ENCODE measurements around the gene ZBTB20.

Gene ZBTB20

DNA sequence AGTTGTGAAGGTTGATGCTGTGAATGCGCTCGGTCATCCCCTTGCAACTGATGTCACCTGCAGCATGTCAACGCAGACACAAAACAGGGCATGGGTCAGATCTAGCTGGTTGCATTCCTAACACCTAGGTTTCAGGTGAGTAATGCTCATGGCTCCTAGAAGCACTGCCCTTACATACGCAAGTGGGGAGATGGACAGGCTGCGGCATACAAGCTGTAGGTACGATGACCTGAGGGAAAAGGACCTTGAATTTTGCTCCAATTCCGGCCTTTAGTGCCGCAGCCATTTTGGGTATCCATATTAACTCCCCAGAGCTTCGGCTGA, 795.3 kb downstream of the ZBTB20 start:
- WGBS, 2 experiments: 96 to 97% methylated on average over 9 of the region's 9 CpGs
- H3K27ac ChIP-seq (ENCODE audit: insufficient read depth, low read depth, low read length, poor library complexity, severe bottlenecking): no peak overlapping the region
- peaks cover 12% of the 10 kb centered on the region for H3K4me1 ChIP-seq (ENCODE audit: control insufficient read depth, insufficient read depth, low read length)
- no peaks in the 10 kb centered on the region for H3K27me3 ChIP-seq (ENCODE audit: control insufficient read depth, insufficient read depth, low read length, poor library complexity, severe bottlenecking)
- no peaks in the 10 kb centered on the region for H3K36me3 ChIP-seq (ENCODE audit: control insufficient read depth, insufficient read depth, low read length)
- no peaks in the 10 kb centered on the region for H3K9me3 ChIP-seq (ENCODE audit: control insufficient read depth, low read length)
- H3K4me3 ChIP-seq (ENCODE audit: insufficient read depth, low read depth, low read length): no peak overlapping the region

DNA sequence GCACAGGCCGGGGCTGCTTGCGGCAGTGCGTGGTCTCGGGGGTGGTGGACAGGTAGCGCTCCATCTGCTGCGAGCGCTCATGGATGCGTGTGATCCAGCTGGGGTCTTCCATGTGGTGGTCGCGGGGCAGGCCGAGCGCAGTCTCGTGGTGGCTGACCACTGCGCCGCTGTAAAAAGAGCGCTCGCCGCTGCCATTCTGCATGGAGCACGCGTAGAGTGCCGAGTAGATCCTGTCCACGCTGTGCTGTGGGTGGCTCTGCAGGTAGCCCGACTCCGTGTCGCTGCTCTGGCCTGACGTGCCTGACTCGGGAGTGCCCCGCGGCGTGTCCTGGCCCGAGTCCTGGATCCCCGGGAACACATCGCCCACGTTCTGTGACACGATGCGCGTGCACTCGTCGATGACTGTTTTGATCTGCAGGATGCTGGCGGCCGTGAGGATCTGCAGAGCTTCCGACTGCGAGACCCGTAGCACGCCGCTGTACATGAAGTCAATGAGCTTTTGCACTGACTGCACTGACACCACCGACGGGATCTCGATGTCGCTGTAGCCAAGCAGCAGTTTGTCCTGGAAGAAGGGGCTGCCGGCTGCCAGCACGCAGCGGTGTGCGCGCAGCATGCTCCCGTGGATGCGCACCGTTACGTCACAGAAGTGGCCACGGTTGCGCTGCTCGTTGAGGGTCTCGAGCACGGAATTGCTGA, 795.8 kb downstream of the ZBTB20 start:
- Histone ChIP-seq H3K36me3 (ENCODE audit: control insufficient read depth, insufficient read depth, low read length) (no peaks in the 10 kb centered on the region), H3K27me3 (ENCODE audit: control insufficient read depth, insufficient read depth, low read length, poor library complexity, severe bottlenecking) (no peaks in the 10 kb centered on the region), H3K27ac (ENCODE audit: insufficient read depth, low read depth, low read length, poor library complexity, severe bottlenecking) (no peak overlapping the region), H3K4me3 (ENCODE audit: insufficient read depth, low read depth, low read length) (no peak overlapping the region), H3K4me1 (ENCODE audit: control insufficient read depth, insufficient read depth, low read length) (peaks cover 12% of the 10 kb centered on the region), H3K9me3 (ENCODE audit: control insufficient read depth, low read length) (no peaks in the 10 kb centered on the region)
- 96 to 97% methylated on average over 64 of the region's 64 CpGs for whole genome bisulfite sequencing, 2 experiments

DNA sequence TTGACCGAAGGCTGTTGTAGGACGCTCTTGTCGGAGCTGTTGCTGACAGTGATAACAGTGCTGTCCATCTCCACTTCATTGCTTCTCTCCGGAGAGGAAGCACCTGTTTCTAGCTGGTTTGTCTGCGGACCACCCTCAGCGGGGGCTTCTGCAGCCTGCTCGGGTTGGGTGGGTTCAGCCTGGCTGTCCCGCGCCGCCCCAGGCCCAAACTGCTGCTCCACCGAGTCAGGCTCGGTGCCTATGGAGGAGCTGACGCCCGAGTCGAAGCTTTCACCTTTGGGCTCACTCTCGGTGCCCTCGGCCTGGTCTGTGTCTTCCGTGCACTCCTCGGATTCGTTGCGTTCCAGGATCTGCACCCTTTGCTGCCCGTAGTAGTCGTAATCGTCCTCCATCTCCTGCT, 796.4 kb downstream of the ZBTB20 start:
- no peak overlapping the region for H3K27ac ChIP-seq (ENCODE audit: insufficient read depth, low read depth, low read length, poor library complexity, severe bottlenecking)
- no peaks in the 10 kb centered on the region for H3K9me3 ChIP-seq (ENCODE audit: control insufficient read depth, low read length)
- peaks cover 14% of the 10 kb centered on the region for H3K4me1 ChIP-seq (ENCODE audit: control insufficient read depth, insufficient read depth, low read length)
- 96 to 97% methylated on average over 24 of the region's 24 CpGs for WGBS, 2 experiments
- H3K36me3 ChIP-seq (ENCODE audit: control insufficient read depth, insufficient read depth, low read length): no peaks in the 10 kb centered on the region
- no peaks in the 10 kb centered on the region for H3K27me3 ChIP-seq (ENCODE audit: control insufficient read depth, insufficient read depth, low read length, poor library complexity, severe bottlenecking)
- H3K4me3 ChIP-seq (ENCODE audit: insufficient read depth, low read depth, low read length): no peak overlapping the region

DNA sequence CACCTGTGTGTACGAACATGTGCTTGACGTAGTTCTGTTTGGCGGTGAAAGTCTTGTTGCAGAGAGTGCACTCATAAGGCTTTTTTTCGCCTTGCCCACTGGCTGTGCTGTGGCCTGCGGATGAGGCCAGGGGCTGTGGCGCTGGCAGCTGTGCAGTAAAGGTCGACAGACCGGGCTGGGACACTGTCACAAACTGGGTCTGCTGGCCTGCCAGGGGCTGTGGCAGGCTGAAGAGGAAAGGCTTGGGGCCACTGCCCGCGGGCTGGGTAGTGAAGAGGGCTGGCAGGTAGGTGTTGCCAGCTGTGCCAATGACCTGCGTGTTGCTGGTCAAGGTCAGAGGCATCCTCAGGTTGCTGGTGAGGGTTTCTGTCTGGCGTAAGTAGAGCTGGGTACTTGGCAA, 796.8 kb downstream of the ZBTB20 start:
- Histone ChIP-seq H3K4me1 (ENCODE audit: control insufficient read depth, insufficient read depth, low read length) (peaks cover 11% of the 10 kb centered on the region), H3K4me3 (ENCODE audit: insufficient read depth, low read depth, low read length) (no peak overlapping the region), H3K9me3 (ENCODE audit: control insufficient read depth, low read length) (no peaks in the 10 kb centered on the region), H3K27me3 (ENCODE audit: control insufficient read depth, insufficient read depth, low read length, poor library complexity, severe bottlenecking) (no peaks in the 10 kb centered on the region), H3K27ac (ENCODE audit: insufficient read depth, low read depth, low read length, poor library complexity, severe bottlenecking) (no peak overlapping the region), H3K36me3 (ENCODE audit: control insufficient read depth, insufficient read depth, low read length) (no peaks in the 10 kb centered on the region)
- WGBS, 2 experiments: 96 to 97% methylated on average over 12 of the region's 12 CpGs

DNA sequence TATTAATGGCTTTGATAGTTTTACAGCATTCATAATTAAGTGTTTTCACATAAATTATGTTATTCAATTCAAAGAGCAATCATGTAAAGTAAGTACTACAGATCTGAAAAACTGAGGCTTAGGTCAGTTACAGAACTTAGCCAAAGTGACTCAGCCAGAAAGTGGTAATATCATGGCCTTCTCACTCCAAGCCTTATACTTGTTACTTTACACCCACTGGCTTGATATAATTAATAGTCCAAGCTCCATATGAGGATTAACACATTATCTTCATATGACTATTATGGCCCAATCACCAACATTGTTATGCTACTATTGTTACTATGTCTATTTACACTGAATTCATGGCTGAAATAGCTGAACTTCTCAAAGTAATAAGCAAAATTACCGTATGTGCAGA, 802.6 kb downstream of the ZBTB20 start:
- Histone ChIP-seq H3K4me1 (ENCODE audit: control insufficient read depth, insufficient read depth, low read length) (peaks cover 5% of the 10 kb centered on the region), H3K27me3 (ENCODE audit: control insufficient read depth, insufficient read depth, low read length, poor library complexity, severe bottlenecking) (no peaks in the 10 kb centered on the region), H3K9me3 (ENCODE audit: control insufficient read depth, low read length) (no peaks in the 10 kb centered on the region), H3K4me3 (ENCODE audit: insufficient read depth, low read depth, low read length) (no peak overlapping the region), H3K36me3 (ENCODE audit: control insufficient read depth, insufficient read depth, low read length) (no peaks in the 10 kb centered on the region), H3K27ac (ENCODE audit: insufficient read depth, low read depth, low read length, poor library complexity, severe bottlenecking) (no peak overlapping the region)
- WGBS, 2 experiments: 95 to 100% methylated on average over 1 of the region's 1 CpG

DNA sequence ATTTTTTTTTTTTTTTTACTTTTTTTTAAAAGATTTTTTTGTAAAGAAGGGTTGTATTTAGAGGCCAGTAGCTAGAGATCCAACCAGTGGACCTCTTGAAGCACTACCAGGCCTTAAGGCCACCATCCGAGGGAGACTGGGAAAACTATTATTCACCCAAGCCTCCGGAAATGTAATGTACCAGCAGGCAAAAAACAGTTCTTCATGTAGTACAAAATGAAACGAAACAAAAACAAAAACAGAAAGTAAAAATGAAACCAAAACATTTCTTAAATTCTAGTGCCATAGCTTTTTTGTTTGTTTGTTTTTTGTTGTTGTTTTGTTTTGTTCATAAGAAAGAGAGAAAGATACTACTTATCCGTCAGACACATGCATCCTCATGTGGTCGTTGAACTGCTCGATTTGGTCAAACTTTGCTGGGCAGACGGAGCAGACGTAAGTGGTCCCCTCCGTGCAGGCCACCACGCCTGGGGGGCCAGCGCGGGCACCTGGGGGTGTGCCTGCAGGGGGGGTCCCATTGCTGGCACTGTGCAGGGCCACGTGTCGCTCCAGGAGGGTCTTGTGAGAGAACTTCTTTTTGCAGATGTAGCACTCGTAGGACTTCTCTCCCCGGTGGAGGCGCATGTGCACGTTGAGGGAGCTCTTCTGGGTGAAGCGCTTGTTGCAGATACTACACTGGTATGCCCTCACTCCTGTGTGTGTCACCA, 808.3 kb downstream of the ZBTB20 start:
- no peaks in the 10 kb centered on the region for H3K4me1 ChIP-seq (ENCODE audit: control insufficient read depth, insufficient read depth, low read length)
- H3K9me3 ChIP-seq (ENCODE audit: control insufficient read depth, low read length): no peaks in the 10 kb centered on the region
- no peaks in the 10 kb centered on the region for H3K27me3 ChIP-seq (ENCODE audit: control insufficient read depth, insufficient read depth, low read length, poor library complexity, severe bottlenecking)
- WGBS, 2 experiments: 95% methylated on average over 19 of the region's 19 CpGs
- no peak overlapping the region for H3K4me3 ChIP-seq (ENCODE audit: insufficient read depth, low read depth, low read length)
- no peak overlapping the region for H3K27ac ChIP-seq (ENCODE audit: insufficient read depth, low read depth, low read length, poor library complexity, severe bottlenecking)
- no peaks in the 10 kb centered on the region for H3K36me3 ChIP-seq (ENCODE audit: control insufficient read depth, insufficient read depth, low read length)

DNA sequence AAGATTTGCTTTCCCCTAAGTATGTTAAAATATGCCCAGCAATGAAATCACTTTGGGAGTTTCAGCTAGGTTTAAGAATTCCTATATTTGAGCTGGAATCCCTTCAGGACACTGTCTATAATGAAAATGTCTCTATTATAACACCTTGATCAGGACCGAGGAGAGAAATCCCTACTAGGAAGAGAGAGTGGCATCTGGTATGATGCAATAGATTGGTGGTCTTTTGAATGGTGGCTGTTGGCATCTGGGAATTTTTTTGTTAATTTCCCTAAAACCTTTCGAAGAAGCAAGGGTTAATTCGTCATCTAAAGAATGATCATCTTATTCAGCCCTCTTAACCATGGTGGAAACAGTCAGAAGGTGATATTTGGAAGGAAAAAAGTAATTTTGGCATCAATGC, 810.2 kb downstream of the ZBTB20 start:
- H3K4me3 ChIP-seq (ENCODE audit: insufficient read depth, low read depth, low read length): no peak overlapping the region
- H3K36me3 ChIP-seq (ENCODE audit: control insufficient read depth, insufficient read depth, low read length): no peaks in the 10 kb centered on the region
- H3K4me1 ChIP-seq (ENCODE audit: control insufficient read depth, insufficient read depth, low read length): peaks cover 4% of the 10 kb centered on the region
- H3K27ac ChIP-seq (ENCODE audit: insufficient read depth, low read depth, low read length, poor library complexity, severe bottlenecking): no peak overlapping the region
- 94 to 96% methylated on average over 3 of the region's 3 CpGs for WGBS, 2 experiments
- H3K9me3 ChIP-seq (ENCODE audit: control insufficient read depth, low read length): no peaks in the 10 kb centered on the region
- no peaks in the 10 kb centered on the region for H3K27me3 ChIP-seq (ENCODE audit: control insufficient read depth, insufficient read depth, low read length, poor library complexity, severe bottlenecking)

DNA sequence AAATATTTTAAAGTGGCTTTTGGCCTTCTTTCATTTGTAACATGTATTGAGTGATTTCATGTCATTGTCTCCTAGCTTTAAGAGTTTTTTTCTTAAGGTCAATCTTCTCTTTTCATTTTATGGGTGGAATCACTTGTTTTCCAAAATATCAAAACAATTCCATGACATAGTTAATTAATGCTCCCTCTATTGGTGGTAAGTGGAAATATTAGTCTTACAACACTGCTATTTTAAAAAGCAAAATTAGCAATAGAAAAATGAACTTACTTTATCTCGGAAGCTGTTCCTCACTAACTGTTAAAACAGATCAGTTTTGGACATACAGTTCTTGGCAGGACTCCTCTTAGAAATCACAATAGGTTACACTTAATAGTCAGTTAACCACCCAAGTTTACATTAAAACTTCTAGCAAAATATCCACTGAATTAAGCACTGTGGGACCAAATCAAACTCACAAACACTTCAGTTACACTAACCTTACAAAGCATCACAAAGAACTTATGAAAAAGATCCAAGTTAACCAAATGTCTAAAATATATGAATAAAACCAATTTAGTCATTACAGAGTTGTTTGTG, 810.9 kb downstream of the ZBTB20 start:
- WGBS, 2 experiments: 88 to 97% methylated on average over 1 of the region's 1 CpG
- no peak overlapping the region for H3K4me3 ChIP-seq (ENCODE audit: insufficient read depth, low read depth, low read length)
- peaks cover 4% of the 10 kb centered on the region for H3K4me1 ChIP-seq (ENCODE audit: control insufficient read depth, insufficient read depth, low read length)
- no peaks in the 10 kb centered on the region for H3K27me3 ChIP-seq (ENCODE audit: control insufficient read depth, insufficient read depth, low read length, poor library complexity, severe bottlenecking)
- no peaks in the 10 kb centered on the region for H3K36me3 ChIP-seq (ENCODE audit: control insufficient read depth, insufficient read depth, low read length)
- no peaks in the 10 kb centered on the region for H3K9me3 ChIP-seq (ENCODE audit: control insufficient read depth, low read length)
- no peak overlapping the region for H3K27ac ChIP-seq (ENCODE audit: insufficient read depth, low read depth, low read length, poor library complexity, severe bottlenecking)

DNA sequence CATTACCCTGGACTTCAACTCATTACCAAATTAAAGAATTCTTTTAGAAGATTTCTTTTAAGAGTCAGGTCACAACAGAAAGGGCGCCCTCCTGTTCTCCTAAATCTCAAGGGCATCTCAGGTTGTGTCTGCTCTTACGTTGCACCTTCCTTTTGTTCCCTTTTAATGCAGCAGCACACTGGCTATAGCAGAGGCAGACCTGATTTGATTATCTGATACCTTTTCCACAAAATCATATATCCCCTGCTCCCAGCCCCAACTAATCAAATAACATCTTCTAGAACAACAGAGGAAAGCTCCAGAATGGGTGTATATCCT, 813.2 kb downstream of the ZBTB20 start:
- no peaks in the 10 kb centered on the region for H3K9me3 ChIP-seq (ENCODE audit: control insufficient read depth, low read length)
- no peak overlapping the region for H3K27ac ChIP-seq (ENCODE audit: insufficient read depth, low read depth, low read length, poor library complexity, severe bottlenecking)
- H3K4me1 ChIP-seq (ENCODE audit: control insufficient read depth, insufficient read depth, low read length): peaks cover 4% of the 10 kb centered on the region
- no peaks in the 10 kb centered on the region for H3K27me3 ChIP-seq (ENCODE audit: control insufficient read depth, insufficient read depth, low read length, poor library complexity, severe bottlenecking)
- no peak overlapping the region for H3K4me3 ChIP-seq (ENCODE audit: insufficient read depth, low read depth, low read length)
- no peaks in the 10 kb centered on the region for H3K36me3 ChIP-seq (ENCODE audit: control insufficient read depth, insufficient read depth, low read length)
- 67 to 71% methylated on average over 2 of the region's 2 CpGs for WGBS, 2 experiments

DNA sequence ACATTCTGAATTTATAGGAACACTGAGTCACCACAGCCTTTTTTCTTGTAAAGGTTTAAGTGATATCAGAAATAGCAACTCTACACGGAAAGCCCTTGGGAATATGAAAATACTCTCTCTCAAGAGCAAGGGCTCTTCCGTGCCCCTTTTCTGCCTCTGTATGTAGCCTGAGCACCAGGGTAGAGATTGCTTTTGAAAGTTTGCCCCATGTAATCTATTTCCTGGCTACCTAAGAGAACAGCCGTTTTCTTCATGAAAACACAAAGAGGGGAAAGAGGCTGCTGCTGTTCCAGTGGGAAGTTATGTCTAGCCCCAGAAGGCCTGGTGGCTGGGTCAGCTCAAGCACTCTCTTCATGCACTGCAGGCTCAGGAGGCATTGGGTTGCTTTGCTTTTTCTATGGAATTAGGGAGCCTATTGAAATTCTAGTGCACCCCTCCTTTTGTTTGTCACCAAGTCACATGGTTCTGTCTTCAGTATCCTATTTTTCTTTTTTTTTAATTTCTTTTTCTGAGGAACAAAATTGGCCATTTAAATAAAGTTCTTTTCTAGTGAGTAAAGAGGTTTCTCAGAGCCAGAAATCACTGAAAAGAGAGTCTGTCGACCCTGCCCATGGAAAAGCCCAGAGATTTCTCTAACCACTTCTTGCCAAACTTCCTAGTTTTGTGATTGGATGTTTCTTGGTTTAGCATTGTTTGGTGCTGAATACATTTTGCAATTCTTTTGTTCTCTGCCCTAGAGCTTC, 813.7 kb downstream of the ZBTB20 start:
- no peak overlapping the region for H3K27ac ChIP-seq (ENCODE audit: insufficient read depth, low read depth, low read length, poor library complexity, severe bottlenecking)
- H3K9me3 ChIP-seq (ENCODE audit: control insufficient read depth, low read length): no peaks in the 10 kb centered on the region
- H3K27me3 ChIP-seq (ENCODE audit: control insufficient read depth, insufficient read depth, low read length, poor library complexity, severe bottlenecking): no peaks in the 10 kb centered on the region
- 60 to 69% methylated on average over 4 of the region's 4 CpGs for whole genome bisulfite sequencing, 2 experiments
- peaks cover 4% of the 10 kb centered on the region for H3K4me1 ChIP-seq (ENCODE audit: control insufficient read depth, insufficient read depth, low read length)
- H3K36me3 ChIP-seq (ENCODE audit: control insufficient read depth, insufficient read depth, low read length): no peaks in the 10 kb centered on the region
- no peak overlapping the region for H3K4me3 ChIP-seq (ENCODE audit: insufficient read depth, low read depth, low read length)
